SHP77 (cell line): ENCODE results near the gene USP6.
"Not testable (repeated sequence)": the region's sequence is repeated elsewhere in the genome, so short reads cannot be mapped to it uniquely, and the experiment has no call there.

Source experiments
- DNase-seq, 2 experiments: peaks; one replicate each; lab custom pipeline; 2025; lab: John Stamatoyannopoulos, UW

Gene USP6

GRCh38 chr17:5115673-5116651 lies at the start of gene USP6:
USP6 (plus strand) TSS chr17:5116032; CDS start chr17:5130368, 14,336 bp downstream.
- no peak for DNase-seq

- no peak for DNase-seq
These were observed 47.6 kb upstream of the USP6 start for GRCh38 chr17:5068236-5068635.

- DNase-seq, result no peak
These were observed 46.1 kb upstream of the USP6 start for GRCh38 chr17:5069724-5070123.

GRCh38 chr17:5075472-5075871 lies 40.4 kb upstream of the USP6 start:
- DNase-seq, result not testable (repeated sequence)

GRCh38 chr17:5077275-5077674 lies 38.6 kb upstream of the USP6 start:
- not testable (repeated sequence) for DNase-seq

- DNase-seq, result peak in 1 of 2 experiments; percentile 66
These were observed 38.1 kb upstream of the USP6 start for GRCh38 chr17:5077781-5078105.

GRCh38 chr17:5078106-5079028 lies 37.5 kb upstream of the USP6 start, which contains the start of gene ZFP3:
ZFP3 (plus strand) TSS chr17:5078467; CDS start chr17:5091505, 13,038 bp downstream.
- DNase-seq, result peak; percentile 89 to 90

- no peak for DNase-seq
These were observed 35.2 kb upstream of the USP6 start for GRCh38 chr17:5080591-5080990.

- DNase-seq, result no peak
These were observed 23.4 kb upstream of the USP6 start for GRCh38 chr17:5092218-5093010.

GRCh38 chr17:5096731-5097100 lies 19.1 kb upstream of the USP6 start:
- no peak for DNase-seq

- no peak for DNase-seq
These were observed 18.6 kb upstream of the USP6 start for GRCh38 chr17:5097101-5097834.

- DNase-seq, result no peak
These were observed 16.6 kb upstream of the USP6 start for GRCh38 chr17:5099271-5099670.

- DNase-seq, result no peak
These were observed 15.0 kb upstream of the USP6 start for GRCh38 chr17:5100832-5101231.

GRCh38 chr17:5110816-5111215 lies 5.0 kb upstream of the USP6 start:
- DNase-seq, result no peak

- peak; percentile 96 to 99 for DNase-seq
These were observed 4.2 kb upstream of the USP6 start, which contains the start of gene ZNF232 for GRCh38 chr17:5111402-5112204. ZNF232 (minus strand) TSS chr17:5111878; CDS start chr17:5111822, 56 bp downstream.

GRCh38 chr17:5118219-5118618 lies 2.4 kb downstream of the USP6 start:
- DNase-seq, result no peak

GRCh38 chr17:5120036-5120435 lies 4.2 kb downstream of the USP6 start:
- DNase-seq, result no peak

GRCh38 chr17:5120436-5121185 lies 4.8 kb downstream of the USP6 start:
- DNase-seq, result not testable (repeated sequence)

GRCh38 chr17:5121186-5121841 lies 5.5 kb downstream of the USP6 start:
- DNase-seq, result no peak
